T-helper 1 cell treated with Interleukin-12 subunit alpha and Interleukin-12 subunit beta and Interleukin-4 antibody, amounts not matched to agents 30 μg/mL and 1 μg/mL, for 36 hours (primary cell): Measurements from ENCODE around the gene TADA2A.
"Not testable (repeated sequence)": the region's sequence is repeated elsewhere in the genome, so short reads cannot be mapped to it uniquely, and the experiment has no call there.

ENCODE experiments used
- H3K27ac Mint-ChIP-seq: one replicate; pipeline ENCODE4 v1.8.0; 2021; ENCODE audit warnings: mild to moderate bottlenecking, mixed read lengths
- H3K27me3 Mint-ChIP-seq: one replicate; pipeline ENCODE4 v1.8.0; 2021; ENCODE audit warnings: low read depth, mixed read lengths
- H3K36me3 Mint-ChIP-seq: one replicate; pipeline ENCODE4 v1.8.0; 2021; ENCODE audit warnings: low read depth, mixed read lengths
- H3K4me1 Mint-ChIP-seq: one replicate; pipeline ENCODE4 v1.8.0; 2021; ENCODE audit warnings: low read depth, mixed read lengths
- H3K4me3 Mint-ChIP-seq: one replicate; pipeline ENCODE4 v1.8.0; 2021; ENCODE audit warnings: mild to moderate bottlenecking, moderate library complexity, mixed read lengths
- H3K9me3 Mint-ChIP-seq: one replicate; pipeline ENCODE4 v1.8.0; 2021; ENCODE audit warnings: mixed read lengths

Gene TADA2A

DNA sequence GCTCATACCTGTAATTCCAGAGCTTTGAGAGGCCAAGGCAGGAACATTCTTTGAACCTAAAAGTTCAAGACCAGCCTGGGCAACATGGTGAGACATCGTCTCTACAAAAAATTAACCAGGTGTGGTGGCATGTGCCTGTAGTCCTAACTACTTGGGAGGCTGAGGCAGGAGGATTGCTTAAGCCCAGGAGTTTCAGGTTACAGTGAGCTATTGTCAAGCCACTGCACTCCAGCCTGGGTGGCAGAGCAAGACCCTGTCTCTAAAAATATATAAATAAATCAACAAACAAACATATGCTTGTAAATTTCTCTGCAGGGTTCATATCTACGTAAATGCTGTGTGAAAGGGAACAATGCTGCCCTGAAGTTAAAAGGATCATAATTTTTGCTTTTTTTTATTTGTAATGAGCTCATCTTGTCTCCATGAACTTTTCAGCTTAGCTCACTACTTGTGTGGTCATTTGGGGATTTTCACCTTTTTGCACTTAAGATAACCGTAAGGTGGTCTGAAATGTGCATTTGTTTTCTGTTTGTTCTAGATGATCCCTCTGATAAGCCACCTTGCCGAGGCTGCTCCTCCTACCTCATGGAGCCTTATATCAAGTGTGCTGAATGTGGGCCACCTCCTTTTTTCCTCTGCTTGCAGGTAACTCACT is 16.4 kb downstream of the TADA2A start:
- no peaks in the 10 kb centered on the region for H3K9me3 Mint-ChIP-seq

GRCh38 chr17:37425268-37425667 is 18.6 kb downstream of the TADA2A start:
- H3K4me1 Mint-ChIP-seq: peaks cover 18% of the 10 kb centered on the region
- H3K36me3 Mint-ChIP-seq: peaks cover 33% of the 10 kb centered on the region
- H3K4me3 Mint-ChIP-seq: no peak overlapping the region
- H3K27me3 Mint-ChIP-seq: no peaks in the 10 kb centered on the region
- H3K9me3 Mint-ChIP-seq: no peaks in the 10 kb centered on the region
- H3K27ac Mint-ChIP-seq: no peak overlapping the region

More for the DNA sequence above, 16.4 kb downstream of the TADA2A start:
- Mint-ChIP-seq H3K4me1 (peaks cover 6% of the 10 kb centered on the region), H3K27me3 (no peaks in the 10 kb centered on the region), H3K4me3 (no peak overlapping the region), H3K36me3 (peaks cover 29% of the 10 kb centered on the region), H3K27ac (peak overlapping the region; percentile 11)

- no peaks in the 10 kb centered on the region for H3K9me3 Mint-ChIP-seq
- H3K36me3 Mint-ChIP-seq: peaks cover 32% of the 10 kb centered on the region
- no peaks in the 10 kb centered on the region for H3K27me3 Mint-ChIP-seq
- peaks cover 31% of the 10 kb centered on the region for H3K4me1 Mint-ChIP-seq
- peak overlapping the region; percentile 97 for H3K27ac Mint-ChIP-seq
- H3K4me3 Mint-ChIP-seq: no peak overlapping the region
These were observed 22.4 kb downstream of the TADA2A start for GRCh38 chr17:37429039-37429438.

GRCh38 chr17:37429453-37429852 is 22.8 kb downstream of the TADA2A start:
- Mint-ChIP-seq H3K4me3 (peak overlapping the region; percentile 69), H3K27ac (peak overlapping the region; percentile 97), H3K36me3 (peaks cover 36% of the 10 kb centered on the region), H3K27me3 (no peaks in the 10 kb centered on the region), H3K4me1 (peaks cover 31% of the 10 kb centered on the region), H3K9me3 (no peaks in the 10 kb centered on the region)

GRCh38 chr17:37430051-37430627 is 23.5 kb downstream of the TADA2A start:
- H3K27ac Mint-ChIP-seq: peak overlapping the region; percentile 97
- H3K9me3 Mint-ChIP-seq: no peaks in the 10 kb centered on the region
- peaks cover 33% of the 10 kb centered on the region for H3K36me3 Mint-ChIP-seq
- peak overlapping the region; percentile 69 for H3K4me3 Mint-ChIP-seq
- H3K4me1 Mint-ChIP-seq: peaks cover 31% of the 10 kb centered on the region
- no peaks in the 10 kb centered on the region for H3K27me3 Mint-ChIP-seq

GRCh38 chr17:37432671-37433070 is 26.0 kb downstream of the TADA2A start:
- Mint-ChIP-seq H3K9me3 (no peaks in the 10 kb centered on the region), H3K4me1 (peaks cover 32% of the 10 kb centered on the region), H3K36me3 (peaks cover 25% of the 10 kb centered on the region), H3K27ac (no peak overlapping the region), H3K27me3 (no peaks in the 10 kb centered on the region), H3K4me3 (no peak overlapping the region)

GRCh38 chr17:37438141-37438540 is 31.5 kb downstream of the TADA2A start:
- H3K4me3 Mint-ChIP-seq: no peak overlapping the region
- H3K36me3 Mint-ChIP-seq: peaks cover 36% of the 10 kb centered on the region
- no peaks in the 10 kb centered on the region for H3K9me3 Mint-ChIP-seq
- no peaks in the 10 kb centered on the region for H3K27me3 Mint-ChIP-seq
- H3K4me1 Mint-ChIP-seq: peaks cover 10% of the 10 kb centered on the region
- H3K27ac Mint-ChIP-seq: no peak overlapping the region

DNA sequence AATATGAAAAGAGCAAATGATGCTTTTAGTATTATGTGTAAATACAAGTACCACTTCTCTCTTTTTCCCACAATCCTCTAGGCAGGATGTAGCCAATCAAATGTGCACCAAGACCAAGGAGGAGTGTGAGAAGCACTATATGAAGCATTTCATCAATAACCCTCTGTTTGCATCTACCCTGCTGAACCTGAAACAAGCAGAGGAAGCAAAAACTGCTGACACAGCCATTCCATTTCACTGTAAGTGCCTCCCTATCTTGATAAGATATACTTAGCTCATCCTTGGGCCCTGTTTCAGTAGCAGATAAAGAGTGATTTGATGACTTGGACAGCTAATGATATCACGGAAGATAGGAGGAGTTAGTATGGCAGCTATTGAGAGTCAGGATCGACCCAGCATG is 33.7 kb downstream of the TADA2A start:
- peaks cover 10% of the 10 kb centered on the region for H3K4me1 Mint-ChIP-seq
- no peak overlapping the region for H3K27ac Mint-ChIP-seq
- H3K9me3 Mint-ChIP-seq: no peaks in the 10 kb centered on the region
- no peaks in the 10 kb centered on the region for H3K27me3 Mint-ChIP-seq
- no peak overlapping the region for H3K4me3 Mint-ChIP-seq
- peaks cover 38% of the 10 kb centered on the region for H3K36me3 Mint-ChIP-seq

GRCh38 chr17:37441369-37442014 is 34.8 kb downstream of the TADA2A start:
- Mint-ChIP-seq H3K4me1 (peaks cover 10% of the 10 kb centered on the region), H3K36me3 (peaks cover 36% of the 10 kb centered on the region)
- not testable (repeated sequence) for H3K4me3 Mint-ChIP-seq, H3K27me3 Mint-ChIP-seq, H3K9me3 Mint-ChIP-seq, H3K27ac Mint-ChIP-seq

DNA sequence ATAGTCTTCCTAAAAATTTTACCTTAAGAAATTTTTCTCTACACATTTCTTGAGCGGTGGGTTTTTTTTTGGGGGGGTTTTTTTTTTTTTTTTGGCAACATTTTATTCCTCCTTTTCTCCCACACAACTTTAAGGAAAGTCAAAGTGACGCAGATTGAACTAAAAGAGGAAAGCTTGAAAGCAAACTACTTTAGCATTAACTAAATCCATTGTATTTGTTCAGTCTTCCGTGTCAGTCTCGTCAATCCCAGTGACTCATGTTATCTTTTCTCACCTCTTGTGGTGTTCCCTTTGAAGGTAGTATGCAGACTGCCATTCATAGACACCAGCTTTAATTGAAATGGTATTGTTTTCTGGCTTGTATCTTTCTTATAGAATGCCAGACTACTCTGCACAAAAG is 39.3 kb downstream of the TADA2A start:
- Mint-ChIP-seq H3K36me3 (peaks cover 23% of the 10 kb centered on the region), H3K9me3 (no peaks in the 10 kb centered on the region), H3K4me3 (no peak overlapping the region)

DNA sequence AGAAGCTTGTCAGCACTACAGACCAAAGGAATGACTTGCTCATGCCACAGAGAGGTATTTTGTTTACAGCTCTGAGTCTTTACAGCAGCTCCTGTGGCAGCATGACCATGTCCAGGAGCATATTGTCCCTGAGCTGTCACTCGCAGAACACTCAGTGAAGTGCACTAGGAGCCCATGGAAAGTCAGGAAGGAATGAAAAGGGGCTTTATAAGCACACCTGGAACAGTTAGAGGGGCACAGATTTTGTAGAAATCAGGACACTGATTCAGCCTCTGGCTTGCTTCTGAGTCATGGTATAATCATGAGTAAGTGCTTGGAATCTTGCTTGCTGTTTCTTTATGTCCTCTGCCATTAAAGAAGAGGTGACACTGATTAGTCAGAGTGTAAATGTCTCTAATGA is 41.0 kb downstream of the TADA2A start:
- no peaks in the 10 kb centered on the region for H3K9me3 Mint-ChIP-seq
- H3K4me1 Mint-ChIP-seq: no peaks in the 10 kb centered on the region
- H3K27me3 Mint-ChIP-seq: no peaks in the 10 kb centered on the region
- H3K4me3 Mint-ChIP-seq: no peak overlapping the region
- H3K36me3 Mint-ChIP-seq: peaks cover 20% of the 10 kb centered on the region
- H3K27ac Mint-ChIP-seq: no peak overlapping the region

More for the DNA sequence above, 39.3 kb downstream of the TADA2A start:
- H3K27me3 Mint-ChIP-seq: no peaks in the 10 kb centered on the region
- no peaks in the 10 kb centered on the region for H3K4me1 Mint-ChIP-seq
- no peak overlapping the region for H3K27ac Mint-ChIP-seq

DNA sequence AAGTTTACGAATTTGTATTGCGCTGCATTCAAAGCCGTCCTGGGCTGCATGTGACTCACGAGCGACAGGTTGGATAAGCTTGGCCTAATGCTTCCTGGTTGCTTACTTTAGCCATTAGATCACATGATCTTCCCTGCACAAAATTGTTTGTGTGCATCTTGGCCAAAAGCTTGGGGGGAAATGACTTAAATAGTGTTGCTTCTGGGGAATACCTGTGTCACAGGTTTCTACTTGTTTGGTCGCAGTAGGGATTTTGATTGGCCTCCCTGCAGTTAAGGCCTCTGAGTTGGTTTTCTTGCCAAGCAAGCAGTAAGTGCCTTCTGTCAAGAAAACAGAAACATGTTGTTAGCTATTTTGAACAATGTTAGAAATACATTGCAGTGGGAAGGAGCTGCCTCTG is 43.4 kb downstream of the TADA2A start:
- H3K4me3 Mint-ChIP-seq: no peak overlapping the region
- H3K36me3 Mint-ChIP-seq: peaks cover 16% of the 10 kb centered on the region

DNA sequence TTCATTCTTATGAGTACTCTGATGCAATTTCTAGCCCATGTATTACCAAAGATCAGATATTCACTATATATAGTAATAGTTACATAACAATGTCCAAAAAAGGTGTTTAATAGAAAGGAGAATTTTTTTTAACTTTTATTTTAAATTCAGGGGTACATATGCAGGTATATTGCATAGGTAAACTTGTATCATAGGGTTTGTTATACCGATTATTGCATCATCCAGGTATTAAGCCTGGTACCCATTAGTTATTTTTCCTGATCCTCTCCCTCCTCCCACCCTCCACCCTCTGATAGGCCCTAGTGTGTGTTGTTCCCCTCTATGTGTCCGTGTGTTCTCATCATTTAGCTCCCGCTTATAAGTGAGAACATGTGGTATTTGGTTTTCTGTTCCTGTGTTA is 51.1 kb downstream of the TADA2A start:
- H3K27me3 Mint-ChIP-seq, H3K4me1 Mint-ChIP-seq, H3K27ac Mint-ChIP-seq, H3K9me3 Mint-ChIP-seq, H3K4me3 Mint-ChIP-seq: not testable (repeated sequence)
- H3K36me3 Mint-ChIP-seq: peaks cover 18% of the 10 kb centered on the region

More for the DNA sequence above, 43.4 kb downstream of the TADA2A start:
- no peaks in the 10 kb centered on the region for H3K27me3 Mint-ChIP-seq
- H3K4me1 Mint-ChIP-seq: no peaks in the 10 kb centered on the region
- no peaks in the 10 kb centered on the region for H3K9me3 Mint-ChIP-seq
- H3K27ac Mint-ChIP-seq: no peak overlapping the region

- Mint-ChIP-seq H3K36me3 (peaks cover 16% of the 10 kb centered on the region), H3K4me3 (no peak overlapping the region), H3K27me3 (no peaks in the 10 kb centered on the region), H3K27ac (no peak overlapping the region), H3K4me1 (peaks cover 4% of the 10 kb centered on the region), H3K9me3 (no peaks in the 10 kb centered on the region)
These were observed 52.1 kb downstream of the TADA2A start for GRCh38 chr17:37458805-37459204.

DNA sequence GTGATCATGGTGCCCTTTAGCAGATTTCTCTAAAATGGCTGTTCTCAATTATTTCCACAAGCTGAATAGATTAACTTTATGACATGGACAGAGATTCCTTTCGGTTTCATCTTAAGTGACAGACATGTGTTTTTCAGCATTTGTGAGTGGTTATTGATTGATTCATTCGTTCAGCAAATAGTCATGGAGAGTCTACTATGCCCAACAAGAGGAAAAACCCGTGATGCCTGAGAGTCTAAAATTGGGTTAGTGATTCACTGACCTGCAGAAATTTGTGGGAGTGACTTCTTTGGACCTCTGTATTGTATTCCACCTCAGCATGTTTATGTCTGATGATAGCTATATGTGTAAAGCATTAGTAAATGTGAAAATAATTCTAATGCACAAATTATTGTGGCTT is 55.0 kb downstream of the TADA2A start:
- H3K27me3 Mint-ChIP-seq: no peaks in the 10 kb centered on the region
- peaks cover 27% of the 10 kb centered on the region for H3K36me3 Mint-ChIP-seq
- H3K27ac Mint-ChIP-seq: peak overlapping the region; percentile 47
- peaks cover 16% of the 10 kb centered on the region for H3K4me1 Mint-ChIP-seq
- H3K4me3 Mint-ChIP-seq: no peak overlapping the region
- no peaks in the 10 kb centered on the region for H3K9me3 Mint-ChIP-seq
